NCI-H1694 (cell line): Measurements from ENCODE around the gene ACOX1.
A peak's percentile ranks its signal among the peaks of the same experiment; 100 is the strongest.

ENCODE experiments used
- DNase-seq: peaks from one replicate; lab custom pipeline; 2025; lab: John Stamatoyannopoulos, UW

The ACOX1 gene

DNA sequence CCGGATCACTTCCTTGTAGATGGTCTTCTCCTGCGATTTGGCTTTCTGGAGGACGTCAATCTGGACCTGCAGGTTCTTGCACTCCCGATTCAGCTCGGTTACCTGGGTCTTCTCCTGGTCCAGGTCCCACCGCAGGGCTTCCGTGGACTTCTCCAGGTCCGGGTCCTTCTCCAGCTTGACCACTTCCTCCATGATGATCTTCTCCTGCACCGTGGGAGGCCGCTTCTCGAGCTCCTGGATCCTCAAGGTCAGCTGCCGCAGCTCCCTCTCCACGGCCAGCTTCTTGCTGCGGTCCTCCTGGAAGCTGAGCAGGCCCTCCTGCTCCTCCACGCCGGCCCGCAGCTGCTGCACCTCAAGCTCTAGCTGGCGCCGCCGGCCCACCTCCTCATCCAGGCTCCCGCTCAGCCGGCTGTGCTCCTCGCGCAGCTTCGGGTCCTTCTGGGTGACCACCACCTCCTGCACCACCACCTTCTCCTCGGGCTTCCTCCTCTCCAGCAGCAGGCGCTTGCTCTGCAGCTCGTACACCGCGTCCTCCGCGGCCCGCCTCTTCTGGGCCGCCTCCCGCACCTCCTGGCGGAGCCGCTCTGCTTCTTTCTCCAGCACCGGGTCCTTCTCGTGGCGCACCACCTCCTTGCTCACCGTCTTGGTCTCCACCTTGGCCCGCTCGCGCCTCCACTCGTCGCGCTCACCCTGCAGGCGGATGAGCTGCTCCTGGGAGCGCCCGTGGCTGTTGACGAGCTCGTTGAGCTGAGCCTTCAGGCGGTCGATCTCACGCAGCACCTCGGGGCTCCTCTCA lies 29.9 kb upstream of the ACOX1 start:
- no peak for DNase-seq

DNA sequence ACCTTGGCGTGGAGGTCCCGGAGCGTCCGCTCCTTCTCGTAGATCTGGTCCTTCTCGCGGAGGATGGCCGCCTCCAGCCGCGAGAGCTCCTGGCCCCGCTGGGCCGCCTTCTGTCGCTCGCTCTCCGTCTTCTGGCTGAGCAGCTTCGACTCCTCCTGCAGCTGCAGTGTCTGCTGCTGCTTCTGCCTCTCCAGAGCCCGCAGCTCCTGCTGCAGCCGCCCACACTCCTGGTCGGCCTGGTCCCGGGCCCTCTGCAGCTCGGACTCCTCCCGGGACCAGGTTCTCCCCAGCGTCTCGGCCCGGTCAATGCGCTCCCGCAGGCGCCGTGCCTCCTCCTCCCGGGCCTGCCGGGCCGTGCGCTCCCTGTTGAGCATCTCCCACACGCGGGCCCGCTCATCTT lies 29.2 kb upstream of the ACOX1 start:
- no peak for DNase-seq

DNA sequence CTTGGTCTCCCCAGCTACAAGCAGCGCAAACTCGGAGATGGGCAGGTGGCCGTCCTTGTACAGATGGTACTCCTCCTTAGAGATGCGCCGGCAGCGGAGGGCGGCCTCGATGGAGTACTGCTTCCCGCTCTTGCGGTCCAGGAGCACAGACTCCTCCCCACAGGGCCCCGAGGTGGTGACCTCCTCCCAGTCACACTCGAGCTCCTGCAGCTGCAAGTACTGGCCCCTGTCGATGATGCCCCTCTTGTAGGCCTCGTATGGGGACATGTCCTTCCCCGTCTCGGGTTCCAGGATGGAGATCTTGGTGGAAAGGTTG lies 28.8 kb upstream of the ACOX1 start:
- no peak for DNase-seq

DNA sequence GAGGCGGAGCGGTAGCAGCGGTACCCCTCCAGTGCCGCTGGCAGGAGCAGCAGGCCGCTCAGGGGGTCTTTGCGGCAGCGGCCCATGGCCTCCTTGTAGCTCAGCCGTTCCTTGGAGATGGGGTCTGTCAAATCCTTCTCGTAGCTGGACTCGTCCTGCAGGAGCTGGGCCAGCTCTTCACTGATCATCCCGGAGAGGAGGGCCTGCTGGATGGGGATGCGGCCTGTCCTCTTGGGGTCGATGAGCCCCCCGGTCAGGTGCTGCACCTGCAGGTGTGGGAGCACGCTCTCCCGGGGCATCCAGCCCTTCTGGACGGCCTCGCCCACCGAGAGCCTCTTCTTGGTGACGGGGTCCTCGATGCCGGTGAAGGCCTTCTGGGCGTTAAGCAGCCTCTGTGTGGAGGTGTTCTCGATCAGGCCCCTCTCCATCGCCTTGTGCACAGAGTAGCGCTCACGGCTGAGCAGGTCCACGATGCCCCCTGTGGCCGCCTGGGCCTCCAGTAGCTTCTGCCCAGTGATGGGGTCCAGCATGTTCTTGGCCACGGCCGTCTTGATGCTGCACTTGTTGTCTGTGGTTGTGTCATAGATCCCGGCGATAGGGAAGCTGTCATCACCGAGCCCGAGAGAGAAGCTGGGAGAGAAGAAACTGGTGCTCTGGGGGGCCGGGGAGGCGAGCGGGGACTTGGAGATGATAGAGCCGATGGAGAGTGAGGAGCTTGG lies 28.3 kb upstream of the ACOX1 start:
- DNase-seq: no peak

DNA sequence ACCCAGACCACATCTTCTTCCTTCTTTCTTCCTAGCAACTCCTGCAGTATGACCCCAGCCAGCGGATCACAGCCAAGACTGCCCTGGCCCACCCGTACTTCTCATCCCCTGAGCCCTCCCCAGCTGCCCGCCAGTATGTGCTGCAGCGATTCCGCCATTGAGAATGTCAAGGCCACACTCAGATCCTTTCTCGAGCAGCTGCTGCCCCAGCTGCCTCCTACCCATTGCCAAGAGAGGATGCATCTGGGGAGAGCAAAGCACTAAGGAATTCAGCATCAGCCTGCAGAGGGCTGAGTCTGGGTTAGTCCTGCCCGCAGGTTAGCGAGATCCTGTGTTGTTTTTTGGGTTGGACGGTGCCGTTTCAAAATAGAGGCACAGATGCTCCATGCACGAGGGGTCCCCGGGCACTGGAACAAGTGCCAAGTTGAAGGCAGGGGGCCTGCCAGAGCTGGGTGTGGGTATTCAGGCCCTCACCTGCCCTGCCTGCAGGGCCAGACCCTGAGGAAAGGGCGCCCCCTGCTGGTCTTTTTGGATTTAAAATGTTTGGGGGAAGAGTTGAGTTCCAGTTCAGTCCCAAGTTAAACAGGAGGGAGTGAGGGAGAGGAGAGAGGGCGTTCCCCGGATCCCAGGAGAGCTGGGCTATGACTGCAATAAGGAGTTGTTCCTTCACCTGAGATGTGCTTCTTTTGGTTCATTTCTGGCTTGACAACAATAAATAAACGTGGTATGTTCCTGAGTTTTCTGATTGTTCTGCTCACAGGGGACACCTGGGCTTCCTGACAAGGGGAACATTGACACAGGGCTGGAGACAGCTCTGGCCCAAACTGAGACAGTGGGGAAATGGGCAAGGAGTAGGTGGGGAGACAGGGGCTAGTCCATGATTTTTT lies 26.5 kb upstream of the ACOX1 start:
- peak; percentile 98 for DNase-seq

DNA sequence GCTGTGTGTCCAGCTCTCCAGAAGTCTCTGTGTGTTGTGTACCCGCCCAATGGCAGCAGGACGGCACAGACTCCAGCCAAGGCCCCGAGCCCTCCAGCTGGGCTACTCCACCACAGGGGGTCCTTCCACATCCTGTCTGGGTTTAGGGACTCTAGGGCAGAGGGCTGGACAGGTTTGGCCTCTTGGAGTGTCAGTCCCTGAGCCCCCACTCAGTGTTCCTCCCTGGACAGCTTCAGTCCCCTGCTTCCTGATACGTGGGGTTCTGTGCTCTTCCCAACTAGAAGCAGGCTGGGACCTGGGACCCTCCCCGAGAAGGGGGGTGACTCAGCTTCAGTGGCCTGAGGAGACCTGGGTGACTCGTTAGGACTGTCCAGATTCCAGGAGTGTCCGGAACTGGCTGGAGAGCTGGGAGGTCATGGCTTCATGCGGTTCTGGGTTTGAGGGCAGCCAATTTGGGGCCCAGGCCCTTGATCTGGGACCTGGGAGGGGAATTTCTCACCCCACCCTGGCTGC lies 25.8 kb upstream of the ACOX1 start:
- no peak for DNase-seq

DNA sequence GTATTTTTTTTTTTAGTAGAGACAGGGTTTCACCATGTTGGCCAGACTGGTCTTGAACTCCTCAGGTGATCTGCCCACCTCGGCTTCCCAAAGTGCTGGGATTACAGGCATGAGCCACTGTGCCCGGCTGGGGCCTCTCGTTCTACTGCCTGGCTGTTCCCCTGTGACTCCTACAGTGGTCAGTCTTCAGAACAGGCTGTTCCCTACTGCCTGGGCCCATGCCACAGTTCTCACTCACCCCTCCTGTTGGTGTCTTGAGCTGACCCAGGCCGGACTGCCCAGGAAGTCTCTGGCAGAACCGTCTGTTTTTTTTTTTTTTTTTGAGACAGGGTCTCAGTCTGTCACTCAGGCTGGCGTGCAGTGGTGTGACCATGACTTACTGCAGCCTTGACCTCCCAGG lies 24.9 kb upstream of the ACOX1 start:
- no peak for DNase-seq

DNA sequence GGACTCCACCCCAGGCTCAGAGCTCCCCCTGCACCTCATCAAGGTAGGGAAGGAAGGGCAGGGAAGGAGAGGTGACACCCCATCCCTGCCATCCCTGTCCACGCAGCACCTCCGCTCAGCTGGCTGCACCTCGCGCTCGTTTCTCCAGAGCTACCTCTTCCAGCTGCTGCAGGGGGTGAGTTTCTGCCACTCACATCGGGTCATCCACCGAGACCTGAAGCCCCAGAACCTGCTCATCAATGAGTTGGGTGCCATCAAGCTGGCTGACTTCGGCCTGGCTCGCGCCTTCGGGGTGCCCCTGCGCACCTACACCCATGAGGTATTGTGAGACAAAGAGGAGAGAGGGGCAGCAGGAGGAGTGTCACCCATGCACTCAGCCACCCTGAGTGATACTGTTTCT lies 23.1 kb upstream of the ACOX1 start:
- no peak for DNase-seq

DNA sequence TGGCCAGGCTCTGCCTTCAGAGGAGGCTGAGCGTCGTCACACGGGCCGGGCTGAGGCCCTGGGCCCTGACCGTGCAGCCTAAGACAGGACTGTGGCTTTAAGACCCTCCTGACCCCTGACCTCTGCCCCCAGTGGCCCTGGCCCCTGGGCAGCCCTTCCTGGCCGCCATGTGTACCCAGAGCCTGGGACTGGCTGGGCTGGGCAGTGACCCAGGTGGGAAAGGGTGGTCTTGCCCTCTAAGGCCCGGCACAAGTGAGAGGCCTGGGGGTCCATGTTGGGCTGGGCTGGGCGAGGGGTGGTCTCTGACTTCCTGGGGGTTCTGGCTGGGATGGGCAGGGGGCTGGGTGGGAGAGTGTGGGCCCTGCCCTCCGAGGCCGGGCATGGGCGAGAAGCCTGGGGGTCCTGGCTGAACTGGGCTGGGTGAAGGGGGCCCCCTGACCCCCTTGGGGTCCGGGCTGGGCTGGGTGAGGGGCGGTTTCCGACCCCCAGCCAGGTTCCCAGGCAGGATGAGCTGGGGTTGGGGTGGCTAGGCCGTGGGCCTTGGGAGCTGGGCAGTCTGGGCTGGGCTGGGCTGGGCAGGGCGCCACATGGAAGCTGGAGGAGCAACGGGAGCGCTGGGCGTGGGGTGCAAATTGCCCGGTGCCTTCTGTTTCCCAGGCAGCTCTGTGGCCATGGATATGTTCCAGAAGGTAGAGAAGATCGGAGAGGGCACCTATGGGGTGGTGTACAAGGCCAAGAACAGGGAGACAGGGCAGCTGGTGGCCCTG lies 22.0 kb upstream of the ACOX1 start, which contains the start of gene CDK3:
CDK3 (plus strand) TSS at position 101 of the 767 bp plus-strand sequence; CDS start at position 672, 571 bp downstream.
- DNase-seq: no peak

DNA sequence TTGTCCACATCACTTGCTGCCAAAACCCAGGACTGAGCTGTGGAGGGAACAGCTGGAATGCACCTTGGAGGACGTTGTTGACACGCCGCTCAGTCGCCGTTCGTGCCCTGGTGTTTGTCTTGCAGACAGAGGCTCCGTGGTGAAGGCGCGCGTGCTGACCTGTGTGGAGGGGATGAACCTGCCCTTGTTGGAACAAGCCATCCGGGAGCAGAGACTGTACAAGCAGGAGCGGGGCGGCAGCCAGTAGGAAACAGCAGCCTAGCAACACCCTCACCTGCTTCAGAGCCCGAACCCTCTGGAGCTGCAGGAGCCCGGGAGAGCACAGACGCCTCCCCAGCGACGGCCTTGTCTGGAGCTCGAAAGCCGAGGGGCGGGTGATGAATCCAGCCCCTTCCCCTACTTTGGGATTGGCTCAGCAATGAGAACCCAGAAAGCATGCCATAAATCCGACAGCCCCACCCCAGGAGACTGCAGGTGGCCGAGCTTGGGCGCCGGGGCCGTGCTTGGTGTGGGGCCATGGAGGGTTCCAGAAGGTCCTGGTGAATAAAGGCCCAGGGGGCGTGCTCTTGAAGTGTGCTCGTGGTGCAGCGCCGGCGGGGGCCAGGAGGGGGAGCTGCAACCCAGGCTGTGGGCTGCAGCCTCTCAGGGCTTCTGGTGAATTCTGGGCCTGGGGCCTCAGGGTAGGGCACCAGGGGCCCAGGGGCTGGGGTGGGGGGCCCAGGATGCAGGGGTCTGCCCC lies 21.2 kb upstream of the ACOX1 start:
- peak; percentile 47 for DNase-seq

DNA sequence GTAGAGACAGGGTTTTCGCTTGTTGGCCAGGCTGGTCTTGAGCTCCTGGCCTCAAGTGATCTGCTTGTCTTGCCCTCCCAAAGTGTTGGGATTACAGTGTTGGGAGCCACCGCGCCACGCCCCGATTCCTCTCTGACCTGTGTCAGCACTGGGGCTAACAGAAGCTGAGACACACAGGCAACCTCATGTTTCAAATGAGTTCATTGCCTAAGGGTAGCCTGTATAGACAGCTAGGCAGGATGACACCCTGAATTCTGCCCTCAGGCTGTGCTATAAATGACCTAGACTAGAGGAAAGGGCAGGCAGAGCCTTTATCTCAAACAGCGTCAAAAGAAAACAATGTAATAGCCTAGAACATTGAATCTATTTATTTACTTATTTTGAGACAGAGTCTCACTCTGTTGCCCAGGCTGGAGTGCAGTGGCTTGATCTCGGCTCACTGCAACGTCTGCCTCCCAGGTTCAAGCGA lies 19.4 kb upstream of the ACOX1 start:
- no peak for DNase-seq

DNA sequence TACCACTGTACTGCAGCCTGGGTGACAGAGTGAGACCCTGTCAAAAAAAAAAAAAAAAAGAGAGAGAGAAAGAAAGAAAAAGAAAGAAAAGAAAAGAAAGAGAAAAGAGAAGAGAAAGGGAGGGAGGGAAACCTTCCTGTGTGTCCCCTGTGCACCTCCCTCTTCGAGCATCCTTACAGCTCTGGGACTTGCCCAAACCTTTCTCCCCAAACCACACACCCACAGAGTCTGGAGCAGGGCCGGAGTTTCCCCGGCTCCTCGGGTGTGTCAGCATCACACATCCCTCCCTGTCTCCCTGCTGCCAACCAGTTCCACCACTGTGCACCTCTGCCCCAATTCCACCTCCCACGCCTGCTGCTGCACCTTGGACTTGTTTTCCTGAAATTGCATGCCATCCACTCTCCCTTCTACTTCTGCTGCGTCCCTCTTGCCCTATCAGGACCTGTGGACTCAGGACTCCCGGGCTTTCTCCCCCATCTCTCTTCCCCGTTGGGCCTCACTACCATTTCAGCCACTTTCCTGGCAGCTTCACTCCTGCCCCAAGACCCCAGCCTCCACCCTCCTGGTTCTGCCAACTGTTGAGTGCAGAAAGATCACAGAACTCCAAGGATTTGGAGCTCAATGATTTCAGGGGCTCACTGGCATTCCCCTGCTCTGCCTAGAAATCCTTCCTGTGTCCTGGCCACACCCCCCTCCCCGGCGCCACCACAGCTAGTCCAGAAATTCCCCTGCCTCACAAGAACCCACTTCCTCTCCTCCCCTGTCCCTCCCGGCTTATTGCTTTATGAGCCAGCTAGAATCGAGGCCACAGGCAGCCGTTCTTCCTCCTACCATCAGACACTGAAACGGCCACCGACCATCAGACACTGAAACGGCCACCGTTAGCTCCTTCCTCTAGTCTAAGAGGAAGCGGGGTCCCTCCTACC lies 18.0 kb upstream of the ACOX1 start:
- no peak for DNase-seq

DNA sequence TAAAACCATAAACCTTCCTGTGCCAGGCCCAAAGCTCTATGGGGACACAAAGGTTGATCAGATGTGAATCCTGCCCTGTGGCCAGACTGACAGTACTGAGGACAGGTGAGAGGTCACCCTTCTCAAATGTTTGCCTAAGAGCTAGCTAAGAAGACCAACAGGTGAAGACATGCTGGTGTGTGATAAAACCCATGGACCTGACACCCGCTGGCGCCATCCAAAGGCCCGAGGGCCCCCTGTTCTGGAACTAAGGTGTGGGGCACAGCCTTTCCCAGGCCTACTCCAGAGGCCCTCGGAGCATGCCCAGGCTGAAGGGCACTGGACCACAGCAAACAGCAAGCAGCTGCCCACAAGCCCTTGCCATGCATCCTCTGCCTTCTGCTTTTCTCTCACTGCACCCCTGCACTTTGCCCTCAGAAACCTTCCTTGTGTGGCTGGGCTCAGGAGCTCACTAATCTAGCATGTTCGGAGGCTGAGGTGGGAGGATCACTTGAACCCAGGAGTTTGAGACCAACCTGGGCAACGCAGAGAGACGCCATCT lies 16.5 kb upstream of the ACOX1 start:
- no peak for DNase-seq

DNA sequence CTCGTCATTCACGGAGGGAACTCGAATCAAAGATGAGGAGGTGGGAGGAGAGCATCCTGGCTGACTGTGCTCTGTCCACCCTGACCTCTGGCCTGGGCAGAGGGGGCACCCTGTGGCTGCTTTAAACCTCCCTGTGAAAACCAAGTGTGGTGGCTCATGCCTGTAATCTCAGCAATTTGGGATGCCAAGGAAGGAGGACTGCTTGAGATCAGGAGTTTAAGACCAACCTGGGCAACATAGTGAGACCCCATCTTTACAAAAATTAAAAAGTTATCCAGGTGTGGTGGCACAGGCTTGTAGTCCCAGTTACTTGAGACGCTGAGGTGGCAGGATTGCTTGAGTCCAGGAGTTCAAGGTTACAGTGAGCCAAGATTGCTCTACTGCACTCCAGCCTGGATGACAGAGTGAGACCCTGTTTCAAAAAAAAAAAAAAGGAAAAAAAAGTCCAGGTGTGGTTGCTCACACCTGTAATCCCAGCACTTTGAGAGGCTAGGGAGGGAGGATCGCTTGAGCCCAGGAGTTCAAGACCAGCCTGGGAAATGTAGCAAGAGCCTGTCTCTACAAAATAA lies 15.9 kb upstream of the ACOX1 start:
- DNase-seq: no peak

DNA sequence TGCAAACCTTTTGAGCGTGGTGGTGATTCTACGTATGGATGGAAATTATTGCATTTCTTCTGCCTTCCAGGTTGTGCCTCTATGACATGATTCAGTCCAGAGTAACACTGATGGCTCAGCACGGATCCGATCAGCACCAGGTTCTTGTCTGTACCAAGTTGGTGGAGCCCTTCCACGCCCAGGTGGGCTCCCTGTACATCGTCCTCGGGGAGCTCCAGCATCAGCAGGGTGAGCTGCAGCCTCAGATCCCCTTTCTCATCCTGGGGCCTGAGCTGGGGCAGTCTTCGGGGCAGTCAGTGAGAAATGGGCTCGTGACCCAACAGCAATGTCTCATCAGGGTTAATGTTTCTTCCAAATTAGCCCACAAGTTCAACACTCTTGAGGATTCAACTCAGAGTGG lies 12.4 kb upstream of the ACOX1 start:
- DNase-seq: no peak

DNA sequence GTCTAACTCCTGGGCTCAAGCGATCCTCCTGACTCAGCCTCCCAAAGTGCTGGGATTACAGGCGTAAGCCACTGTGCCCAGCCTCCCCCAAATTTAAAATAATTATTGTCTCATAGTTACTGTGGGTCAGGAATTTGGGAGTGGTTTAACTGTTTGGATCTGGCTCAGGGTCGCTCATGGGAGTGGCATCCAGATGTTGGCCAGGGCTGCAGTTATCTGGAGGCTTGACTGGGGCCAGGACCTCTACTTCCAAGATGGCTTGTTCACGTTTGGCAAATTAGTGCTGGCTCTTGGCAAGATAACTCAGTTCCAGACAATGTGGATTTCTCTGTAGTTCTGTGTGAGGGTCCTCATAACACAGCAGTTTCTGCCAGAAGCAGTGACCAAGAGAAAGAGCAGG lies 8.1 kb upstream of the ACOX1 start:
- no peak for DNase-seq

DNA sequence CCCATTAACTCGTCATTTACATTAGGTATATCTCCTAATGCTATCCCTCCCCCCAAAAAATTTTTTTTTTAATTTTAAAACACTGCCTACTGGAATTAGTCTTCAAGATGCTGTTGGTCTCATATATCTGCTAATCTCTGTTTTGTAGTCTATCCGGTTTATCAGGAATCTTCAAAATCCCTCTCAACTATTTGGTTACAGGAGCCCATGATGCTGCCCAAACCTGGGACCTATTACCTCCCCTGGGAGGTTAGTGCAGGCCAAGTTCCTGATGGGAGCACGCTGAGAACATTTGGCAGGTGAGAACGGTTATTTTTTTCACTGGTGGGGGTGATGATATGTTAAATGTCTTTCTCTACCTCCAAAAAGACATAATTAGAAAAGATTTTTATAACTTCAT lies 7.0 kb upstream of the ACOX1 start:
- DNase-seq: no peak

DNA sequence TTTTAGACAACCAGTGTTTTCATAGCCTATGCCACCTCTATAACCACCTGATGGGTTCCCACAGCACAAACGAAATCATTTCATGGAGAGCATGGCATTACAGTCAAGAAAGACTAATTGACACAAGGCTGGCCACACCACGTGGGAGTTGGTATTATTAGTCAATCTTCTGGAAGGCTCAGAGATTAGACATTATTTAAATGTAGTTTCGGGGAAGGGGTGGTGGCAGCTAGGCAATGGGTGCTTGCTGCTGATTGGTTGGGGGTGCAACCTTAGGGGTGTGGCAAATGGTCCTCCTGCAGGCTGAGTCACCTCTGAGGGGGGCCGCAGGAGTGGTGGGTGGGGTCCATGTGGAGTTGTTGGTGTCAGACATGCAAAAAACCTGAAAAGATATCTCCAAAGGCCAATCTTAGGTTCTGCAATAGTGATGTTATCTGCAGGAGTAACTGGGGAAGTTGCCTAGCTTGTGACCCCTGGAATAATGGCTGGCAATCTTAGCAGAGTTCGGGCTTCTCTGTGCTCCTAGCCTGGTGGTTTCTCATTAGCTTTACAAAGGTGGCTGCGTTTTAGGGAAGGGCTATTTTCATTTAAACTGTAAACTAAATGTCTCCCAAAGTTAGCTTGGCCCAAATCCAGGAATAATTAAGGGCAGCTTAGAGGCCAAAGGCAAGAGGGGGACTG lies 4.7 kb upstream of the ACOX1 start:
- no peak for DNase-seq
